Urinary bladder (tissue), 4 donors: Measurements from ENCODE around the gene SLC34A2. TPM values are rescaled to one million over a fixed set of nuclear protein-coding genes. Genes with fewer than 3 reads are reported as not detected.

Source experiments
- DNase-seq: peaks from one replicate; pipeline ENCODE4 v3.0.0-alpha.2; 2015; ENCODE audit errors: extremely low spot score
- H3K27ac ChIP-seq: one replicate; pipeline ENCODE4 v1.5.1; 2013; ENCODE audit warnings: low read depth, mild to moderate bottlenecking, moderate library complexity
- H3K36me3 ChIP-seq: one replicate; pipeline ENCODE4 v1.6.1; 2013; ENCODE audit warnings: mild to moderate bottlenecking, moderate library complexity; ENCODE audit not compliant: insufficient read depth
- H3K4me1 ChIP-seq: one replicate; pipeline ENCODE4 v1.6.1; 2013; ENCODE audit warnings: mild to moderate bottlenecking, moderate library complexity; ENCODE audit not compliant: insufficient read depth
- H3K4me3 ChIP-seq: one replicate; pipeline ENCODE4 v1.5.1; 2013; ENCODE audit warnings: low read depth, low read length
- WGBS: extraction: QIAGEN DNeasy Blood & Tissue Kit; methylation state at CpG from one replicate; pipeline ENCODE4 v1.1.7; 2013; 5-methylcytosine and 5-hydroxymethylcytosine counted together
- polyA plus RNA-seq: library from polyadenylated mRNA; stranded (reverse); fragments of 200-250 nt; gene quantifications from one replicate; pipeline ENCODE4 v1.2.3, GENCODE V29; 2013
- small RNA-seq: library from RNA; depleted of rRNA; stranded (forward); fragments of <200 nt; gene quantifications from one replicate; pipeline ENCODE3, GENCODE V24; 2014
- total RNA-seq: library from RNA; depleted of rRNA; stranded (reverse); fragments of >200 nt; gene quantifications from one replicate; pipeline ENCODE4 v1.2.3, GENCODE V29; 2014
- donor health status: healthy with polysubstance abuse.
- donor health status: healthy.

SLC34A2 gene
- total and polyA plus RNA-seq, 2 donors, result 0.58 TPM; not detected in 1

- 87% methylated on average over 4 of the region's 4 CpGs for WGBS
- DNase-seq, result no peak
- H3K27ac ChIP-seq, result no peak overlapping the region
- no peaks in the 10 kb centered on the region for H3K4me1 ChIP-seq
- no peaks in the 10 kb centered on the region for H3K36me3 ChIP-seq
- H3K4me3 ChIP-seq, result no peak overlapping the region
These were observed 58.2 kb downstream of the SLC34A2 start for GRCh38 chr4:25713812-25714211.

GRCh38 chr4:25722964-25723363 lies 67.3 kb downstream of the SLC34A2 start:
- 55% methylated on average over 3 of the region's 3 CpGs for WGBS
- Histone ChIP-seq H3K27ac (no peak overlapping the region), H3K4me3 (no peak overlapping the region)

GRCh38 chr4:25723409-25723808 lies 67.8 kb downstream of the SLC34A2 start:
- DNase-seq, result no peak
- WGBS, result 70% methylated on average over 1 of the region's 1 CpG
- no peaks in the 10 kb centered on the region for H3K4me1 ChIP-seq
- H3K4me3 ChIP-seq, result no peak overlapping the region
- no peak overlapping the region for H3K27ac ChIP-seq
- H3K36me3 ChIP-seq, result no peaks in the 10 kb centered on the region

More at GRCh38 chr4:25722964-25723363, 67.3 kb downstream of the SLC34A2 start:
- Histone ChIP-seq H3K36me3 (no peaks in the 10 kb centered on the region), H3K4me1 (no peaks in the 10 kb centered on the region)
- DNase-seq, result no peak

GRCh38 chr4:25725870-25726269 lies 70.2 kb downstream of the SLC34A2 start:
- 65% methylated on average over 7 of the region's 7 CpGs for WGBS
- no peak overlapping the region for H3K27ac ChIP-seq
- H3K4me1 ChIP-seq, result no peaks in the 10 kb centered on the region
- no peak for DNase-seq
- no peak overlapping the region for H3K4me3 ChIP-seq
- no peaks in the 10 kb centered on the region for H3K36me3 ChIP-seq

GRCh38 chr4:25727711-25728493 lies 72.3 kb downstream of the SLC34A2 start:
- H3K36me3 ChIP-seq, result no peaks in the 10 kb centered on the region
- H3K4me3 ChIP-seq, result no peak overlapping the region
- WGBS, result 87% methylated on average over 9 of the region's 9 CpGs
- no peak overlapping the region for H3K27ac ChIP-seq
- DNase-seq, result no peak
- H3K4me1 ChIP-seq, result no peaks in the 10 kb centered on the region

Small RNAs within 50 kb of the gene (small RNA-seq; reads per million reads assigned to genes)
- gene AC092436.3 (not detected), gene MTND4LP22 (not detected), gene RPS29P11 (not detected)

Other genes starting within 250 kb of the SLC34A2 start
- 33.4 TPM for gene SEL1L3, start 207.1 kb downstream of the SLC34A2 start, total RNA-seq
- 10.8 TPM for gene SEL1L3, start 207.1 kb downstream of the SLC34A2 start, polyA plus RNA-seq